HCT116 (cell line): ENCODE measurements around the gene TACC2.

Source experiments
- CEBPB ChIP-seq: IDR thresholded peaks from 2 replicates; pipeline ENCODE4 v1.6.1; 2012; ENCODE audit warnings: low read depth
- CTCF ChIP-seq, 3 experiments: fragments of 200-600 bp in 1 of 3; sonication (generic) in 1 of 3; IDR thresholded peaks in 2 of 3; conservative IDR thresholded peaks in 1 of 3; 2 replicates each; pipeline ENCODE4 v1.5.1; 2012 to 2017; ENCODE audit warnings: low read depth in 2 of 3, low read length in 2 of 3, antibody characterized with exemption in 1 of 3, borderline replicate concordance in 1 of 3, control low read depth in 1 of 3, mild to moderate bottlenecking in 1 of 3, mixed read lengths in 1 of 3, mixed run types in 1 of 3, moderate library complexity in 1 of 3; ENCODE audit not compliant: insufficient read depth in 1 of 3
- EGR1 ChIP-seq: IDR thresholded peaks from 2 replicates; pipeline ENCODE4 v1.6.1; 2012; ENCODE audit warnings: low read depth
- EZH2 ChIP-seq: fragments of 200-600 bp; sonication (generic); IDR thresholded peaks from 2 replicates; pipeline ENCODE4 v1.6.1; 2017; ENCODE audit warnings: antibody characterized with exemption, mixed run types
- EZH2phosphoT487 ChIP-seq: fragments of 200-600 bp; IDR thresholded peaks from 2 replicates; pipeline ENCODE4 v1.6.1; 2018; ENCODE audit warnings: antibody characterized with exemption, borderline replicate concordance
- JUND ChIP-seq: IDR thresholded peaks from 2 replicates; pipeline ENCODE4 v1.6.1; 2012
- POLR2A ChIP-seq: IDR thresholded peaks from 2 replicates; pipeline ENCODE4 v1.7.0; 2011; ENCODE audit warnings: borderline replicate concordance; ENCODE audit not compliant: insufficient read depth, insufficient read length; ENCODE audit errors: extremely low read depth
- POLR2AphosphoS5 ChIP-seq: IDR thresholded peaks from 2 replicates; pipeline ENCODE4 v1.6.1; 2011; ENCODE audit warnings: mild to moderate bottlenecking, low read depth, low read length, moderate library complexity
- RAD21 ChIP-seq: IDR thresholded peaks from 2 replicates; pipeline ENCODE4 v1.6.1; 2012; ENCODE audit warnings: low read depth, mild to moderate bottlenecking
- REST ChIP-seq: IDR thresholded peaks from 2 replicates; pipeline ENCODE4 v1.6.1; 2012; ENCODE audit warnings: low read depth
- SP1 ChIP-seq: IDR thresholded peaks from 2 replicates; pipeline ENCODE4 v1.6.1; 2012; ENCODE audit warnings: low read depth
- YY1 ChIP-seq: IDR thresholded peaks from 2 replicates; pipeline ENCODE4 v1.6.1; 2011; ENCODE audit warnings: low read length, low read depth, moderate library complexity, mild to moderate bottlenecking; ENCODE audit not compliant: insufficient replicate concordance; ENCODE audit errors: extremely low read depth
- TF ChIP-seq, protein P1 (sequence below): IDR thresholded peaks from 2 replicates; pipeline ENCODE4 v1.6.1; 2011; ENCODE audit warnings: mild to moderate bottlenecking, low read length, moderate library complexity; ENCODE audit not compliant: insufficient replicate concordance; ENCODE audit errors: extremely low read depth

DNA sequence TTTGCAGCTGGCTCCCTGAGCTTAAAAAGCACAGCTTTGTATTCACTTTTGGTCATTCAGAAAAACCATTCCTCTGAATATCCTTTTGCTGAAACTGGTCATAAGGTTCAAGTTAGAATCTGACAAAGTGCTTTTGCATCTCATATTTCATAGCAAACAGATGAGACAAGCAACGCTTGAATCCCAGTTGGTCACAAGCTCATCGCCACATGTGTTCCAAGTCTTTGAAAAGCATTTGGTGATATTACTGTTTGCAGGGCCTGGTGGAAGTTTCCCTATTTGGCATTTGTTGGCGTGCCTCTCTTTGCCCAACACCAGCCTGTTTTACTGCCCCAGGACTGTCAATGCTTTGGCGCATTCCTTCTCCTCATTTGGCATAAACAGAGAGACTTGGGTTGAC is 10.3 kb downstream of the TACC2 start:
- TF ChIP-seq POLR2AphosphoS5: no peak
- no peak for TF ChIP-seq POLR2A
- no peak for TF ChIP-seq EZH2phosphoT487
- TF ChIP-seq CTCF (IDR thresholded peaks at IDR 0.05 in 2 of 3, conservative IDR thresholded peaks at IDR 0.05 in 1 of 3; ENCODE audit: borderline replicate concordance in 1 of 3, insufficient read depth in 1 of 3, low read depth in 2 of 3, low read length in 2 of 3): no peak
- TF ChIP-seq EGR1: no peak
- TF ChIP-seq CEBPB: no peak
- TF ChIP-seq, protein P1, sequence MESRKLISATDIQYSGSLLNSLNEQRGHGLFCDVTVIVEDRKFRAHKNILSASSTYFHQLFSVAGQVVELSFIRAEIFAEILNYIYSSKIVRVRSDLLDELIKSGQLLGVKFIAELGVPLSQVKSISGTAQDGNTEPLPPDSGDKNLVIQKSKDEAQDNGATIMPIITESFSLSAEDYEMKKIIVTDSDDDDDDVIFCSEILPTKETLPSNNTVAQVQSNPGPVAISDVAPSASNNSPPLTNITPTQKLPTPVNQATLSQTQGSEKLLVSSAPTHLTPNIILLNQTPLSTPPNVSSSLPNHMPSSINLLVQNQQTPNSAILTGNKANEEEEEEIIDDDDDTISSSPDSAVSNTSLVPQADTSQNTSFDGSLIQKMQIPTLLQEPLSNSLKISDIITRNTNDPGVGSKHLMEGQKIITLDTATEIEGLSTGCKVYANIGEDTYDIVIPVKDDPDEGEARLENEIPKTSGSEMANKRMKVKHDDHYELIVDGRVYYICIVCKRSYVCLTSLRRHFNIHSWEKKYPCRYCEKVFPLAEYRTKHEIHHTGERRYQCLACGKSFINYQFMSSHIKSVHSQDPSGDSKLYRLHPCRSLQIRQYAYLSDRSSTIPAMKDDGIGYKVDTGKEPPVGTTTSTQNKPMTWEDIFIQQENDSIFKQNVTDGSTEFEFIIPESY: no peak
- TF ChIP-seq RAD21: no peak
- no peak for TF ChIP-seq YY1
- no peak for TF ChIP-seq JUND
- TF ChIP-seq EZH2: no peak
- TF ChIP-seq SP1: no peak
- TF ChIP-seq REST: no peak
